Uterus (tissue), 2 donors: ENCODE results near the gene RANBP17.

Experiments used
- POLR2A ChIP-seq, 2 donors: fragments of 450-650 bp; IDR thresholded peaks; one replicate each; pipeline ENCODE4 v1.6.1; 2016; ENCODE audit warnings: antibody characterized with exemption in 2 of 2, mild to moderate bottlenecking in 1 of 2, moderate library complexity in 1 of 2
- TF ChIP-seq, protein P1 (sequence below), 4 experiments: fragments of 200-600 bp in 2 of 4; fragments of 450-650 bp in 2 of 4; sonication (generic) in 2 of 4; IDR thresholded peaks; one replicate each; pipeline ENCODE4 v1.5.1; 2016 to 2019; ENCODE audit warnings: antibody characterized with exemption in 4 of 4, mild to moderate bottlenecking in 2 of 4, moderate library complexity in 1 of 4

DNA sequence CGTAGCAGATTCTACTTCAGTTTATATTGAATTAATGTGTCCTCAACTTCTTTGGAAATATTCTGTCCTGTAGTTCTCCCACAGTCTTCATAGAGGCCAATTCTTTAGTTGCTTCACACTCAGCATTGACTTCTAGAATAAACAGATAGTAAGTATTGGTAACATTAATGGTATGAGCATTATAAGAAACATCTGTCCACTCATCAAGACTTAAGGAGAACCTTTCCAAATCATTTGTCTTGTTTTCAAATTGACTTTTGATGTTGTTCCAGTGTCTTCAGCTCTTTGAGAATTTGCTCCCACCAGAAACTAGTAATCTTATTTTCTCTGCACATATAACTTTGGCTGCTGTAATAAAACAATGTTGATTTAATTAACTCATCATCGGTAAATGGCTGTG is 18.3 kb downstream of the RANBP17 start:
- TF ChIP-seq, protein P1, sequence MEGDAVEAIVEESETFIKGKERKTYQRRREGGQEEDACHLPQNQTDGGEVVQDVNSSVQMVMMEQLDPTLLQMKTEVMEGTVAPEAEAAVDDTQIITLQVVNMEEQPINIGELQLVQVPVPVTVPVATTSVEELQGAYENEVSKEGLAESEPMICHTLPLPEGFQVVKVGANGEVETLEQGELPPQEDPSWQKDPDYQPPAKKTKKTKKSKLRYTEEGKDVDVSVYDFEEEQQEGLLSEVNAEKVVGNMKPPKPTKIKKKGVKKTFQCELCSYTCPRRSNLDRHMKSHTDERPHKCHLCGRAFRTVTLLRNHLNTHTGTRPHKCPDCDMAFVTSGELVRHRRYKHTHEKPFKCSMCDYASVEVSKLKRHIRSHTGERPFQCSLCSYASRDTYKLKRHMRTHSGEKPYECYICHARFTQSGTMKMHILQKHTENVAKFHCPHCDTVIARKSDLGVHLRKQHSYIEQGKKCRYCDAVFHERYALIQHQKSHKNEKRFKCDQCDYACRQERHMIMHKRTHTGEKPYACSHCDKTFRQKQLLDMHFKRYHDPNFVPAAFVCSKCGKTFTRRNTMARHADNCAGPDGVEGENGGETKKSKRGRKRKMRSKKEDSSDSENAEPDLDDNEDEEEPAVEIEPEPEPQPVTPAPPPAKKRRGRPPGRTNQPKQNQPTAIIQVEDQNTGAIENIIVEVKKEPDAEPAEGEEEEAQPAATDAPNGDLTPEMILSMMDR (IDR thresholded peaks at IDR 0.05): no peak
- TF ChIP-seq POLR2A (IDR thresholded peaks at IDR 0.05): no peak
